ENCODE measurements around the gene ADGRA1.

GRCh38 chr10:133166828-133167692 is 79.3 kb downstream of the ADGRA1 start:
- TF ChIP-seq CTCF (conservative IDR thresholded peaks at IDR 0.05 in 1 of 2, IDR thresholded peaks at IDR 0.05 in 1 of 2; ENCODE audit: extremely low read depth in 1 of 2, insufficient read depth in 1 of 2, low read depth in 1 of 2, low read length in 2 of 2): no peak
- TF ChIP-seq EZH2 (IDR thresholded peaks at IDR 0.05; ENCODE audit: borderline replicate concordance, low read length): no peak

Data from mammary epithelial cell (primary cell).